A673 (cell line): Measurements from ENCODE around the gene SCN3A.

Experiments
- EZH2 ChIP-seq: fragments of 200-600 bp; sonication (generic); IDR thresholded peaks from 2 replicates; pipeline ENCODE4 v1.6.1; 2017; ENCODE audit warnings: borderline replicate concordance, low read depth, mild to moderate bottlenecking, mixed read lengths, antibody characterized with exemption, low read length; ENCODE audit not compliant: poor library complexity, severe bottlenecking
- TF ChIP-seq, protein P1 (sequence below): fragments of 300-800, 200-600 bp; sonication (generic); conservative IDR thresholded peaks from 2 replicates; pipeline ENCODE4 v1.5.1; 2017; ENCODE audit warnings: low read depth, mild to moderate bottlenecking, antibody characterized with exemption, low read length, moderate library complexity, mixed read lengths

DNA sequence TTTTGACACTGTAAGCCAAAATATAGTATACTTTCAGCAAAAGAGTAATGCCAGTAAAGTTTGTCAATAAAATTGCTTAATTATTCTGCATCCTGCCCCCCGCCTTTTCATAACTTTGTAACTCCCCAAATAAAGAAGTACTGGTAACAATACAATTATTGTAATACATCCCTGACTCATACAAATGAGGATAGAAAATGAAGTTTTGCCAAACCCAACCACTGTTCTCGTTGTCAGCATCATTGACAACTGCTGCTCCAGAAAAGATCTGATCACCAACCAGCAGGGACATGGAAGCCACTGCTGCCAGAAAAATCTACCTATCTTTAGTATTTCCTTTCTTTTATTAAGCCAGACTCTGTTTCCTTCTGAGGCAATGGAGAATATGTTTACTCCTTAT is 27.1 kb downstream of the SCN3A start:
- TF ChIP-seq, protein P1, sequence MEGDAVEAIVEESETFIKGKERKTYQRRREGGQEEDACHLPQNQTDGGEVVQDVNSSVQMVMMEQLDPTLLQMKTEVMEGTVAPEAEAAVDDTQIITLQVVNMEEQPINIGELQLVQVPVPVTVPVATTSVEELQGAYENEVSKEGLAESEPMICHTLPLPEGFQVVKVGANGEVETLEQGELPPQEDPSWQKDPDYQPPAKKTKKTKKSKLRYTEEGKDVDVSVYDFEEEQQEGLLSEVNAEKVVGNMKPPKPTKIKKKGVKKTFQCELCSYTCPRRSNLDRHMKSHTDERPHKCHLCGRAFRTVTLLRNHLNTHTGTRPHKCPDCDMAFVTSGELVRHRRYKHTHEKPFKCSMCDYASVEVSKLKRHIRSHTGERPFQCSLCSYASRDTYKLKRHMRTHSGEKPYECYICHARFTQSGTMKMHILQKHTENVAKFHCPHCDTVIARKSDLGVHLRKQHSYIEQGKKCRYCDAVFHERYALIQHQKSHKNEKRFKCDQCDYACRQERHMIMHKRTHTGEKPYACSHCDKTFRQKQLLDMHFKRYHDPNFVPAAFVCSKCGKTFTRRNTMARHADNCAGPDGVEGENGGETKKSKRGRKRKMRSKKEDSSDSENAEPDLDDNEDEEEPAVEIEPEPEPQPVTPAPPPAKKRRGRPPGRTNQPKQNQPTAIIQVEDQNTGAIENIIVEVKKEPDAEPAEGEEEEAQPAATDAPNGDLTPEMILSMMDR, result no peak
- no peak for TF ChIP-seq EZH2
